HUES48 (cell line): ENCODE results near the gene BABAM2.
A peak's percentile ranks its signal among the peaks of the same experiment; 100 is the strongest.

Experiments
- H3K27ac ChIP-seq: one replicate; pipeline ENCODE4 v1.7.0; 2013; ENCODE audit warnings: low read depth, low read length, inconsistent platforms
- H3K27me3 ChIP-seq: 2 replicates; pipeline ENCODE4 v1.6.1; 2013; ENCODE audit warnings: mild to moderate bottlenecking, low read length; ENCODE audit not compliant: control insufficient read depth, insufficient read depth
- H3K36me3 ChIP-seq: 2 replicates; pipeline ENCODE4 v1.6.1; 2013; ENCODE audit warnings: low read length; ENCODE audit not compliant: control insufficient read depth, insufficient read depth
- H3K4me1 ChIP-seq: 2 replicates; pipeline ENCODE4 v1.6.1; 2013; ENCODE audit warnings: mild to moderate bottlenecking, low read length; ENCODE audit not compliant: control insufficient read depth, insufficient read depth
- H3K4me3 ChIP-seq: 2 replicates; pipeline ENCODE4 v1.5.1; 2013; ENCODE audit warnings: mild to moderate bottlenecking, low read depth, low read length
- H3K9ac ChIP-seq: 2 replicates; pipeline ENCODE4 v1.6.1; 2013; ENCODE audit warnings: mild to moderate bottlenecking, low read depth, low read length, moderate library complexity
- H3K9me3 ChIP-seq: 2 replicates; pipeline ENCODE4 v1.6.1; 2013; ENCODE audit warnings: low read length; ENCODE audit not compliant: control insufficient read depth, insufficient read depth

Gene BABAM2

DNA sequence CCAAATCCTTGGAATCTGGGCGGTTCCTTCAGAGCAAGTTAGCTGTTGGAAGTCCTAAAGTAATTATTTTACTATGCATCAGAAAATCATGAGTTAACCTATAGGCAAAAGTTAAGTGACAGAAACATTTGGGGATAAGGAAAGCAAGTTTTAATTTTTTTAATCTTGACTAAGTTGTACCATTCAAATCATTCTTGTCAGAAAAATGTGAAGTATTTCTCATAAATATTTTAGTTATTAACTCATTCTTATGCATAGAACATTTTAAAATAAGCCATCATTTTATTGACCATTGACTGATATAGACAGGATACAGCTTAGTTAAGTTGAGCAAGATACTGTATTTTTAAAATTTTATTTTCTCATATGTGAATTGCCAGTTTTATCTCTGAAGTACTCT, 403.9 kb downstream of the BABAM2 start:
- H3K36me3 ChIP-seq, result no peaks in the 10 kb centered on the region
- H3K27ac ChIP-seq, result no peak overlapping the region
- H3K9ac ChIP-seq, result no peak overlapping the region
- H3K27me3 ChIP-seq, result no peaks in the 10 kb centered on the region
- no peak overlapping the region for H3K4me3 ChIP-seq
- peaks cover 17% of the 10 kb centered on the region for H3K4me1 ChIP-seq
- no peaks in the 10 kb centered on the region for H3K9me3 ChIP-seq

GRCh38 chr2:28296243-28296642, 405.7 kb downstream of the BABAM2 start:
- Histone ChIP-seq H3K4me1 (peaks cover 17% of the 10 kb centered on the region), H3K9me3 (no peaks in the 10 kb centered on the region), H3K27me3 (no peaks in the 10 kb centered on the region), H3K9ac (no peak overlapping the region), H3K4me3 (no peak overlapping the region), H3K27ac (no peak overlapping the region), H3K36me3 (no peaks in the 10 kb centered on the region)

- H3K36me3 ChIP-seq, result no peaks in the 10 kb centered on the region
- H3K4me3 ChIP-seq, result no peak overlapping the region
- H3K9me3 ChIP-seq, result no peaks in the 10 kb centered on the region
- H3K9ac ChIP-seq, result no peak overlapping the region
- H3K27ac ChIP-seq, result no peak overlapping the region
- H3K4me1 ChIP-seq, result peaks cover 17% of the 10 kb centered on the region
- no peaks in the 10 kb centered on the region for H3K27me3 ChIP-seq
Measured at GRCh38 chr2:28296904-28297303, 406.4 kb downstream of the BABAM2 start.

- Histone ChIP-seq H3K4me3 (no peak overlapping the region), H3K27me3 (no peaks in the 10 kb centered on the region), H3K9me3 (no peaks in the 10 kb centered on the region), H3K4me1 (peaks cover 17% of the 10 kb centered on the region), H3K9ac (no peak overlapping the region), H3K36me3 (no peaks in the 10 kb centered on the region), H3K27ac (no peak overlapping the region)
Measured at GRCh38 chr2:28297531-28297930, 407.0 kb downstream of the BABAM2 start.

DNA sequence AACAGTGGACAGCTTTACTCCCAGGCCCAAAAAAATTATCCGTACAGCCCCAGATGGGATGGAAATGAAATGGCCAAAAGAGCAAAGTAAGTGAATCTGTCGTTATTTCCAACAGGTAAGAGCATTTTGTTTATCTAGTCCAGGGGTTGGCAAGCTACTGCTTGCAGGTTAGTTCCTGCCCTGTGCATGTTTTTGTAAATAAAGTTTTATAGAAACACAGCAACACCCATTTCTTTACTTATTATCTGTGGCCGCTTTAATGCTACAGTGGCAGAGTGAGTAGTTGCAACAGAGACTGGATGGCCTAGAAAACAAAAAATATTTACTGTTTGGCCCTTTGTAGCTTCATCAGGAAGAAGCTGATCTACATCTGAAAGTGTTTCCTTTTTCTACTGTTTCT, 407.9 kb downstream of the BABAM2 start:
- Histone ChIP-seq H3K4me3 (no peak overlapping the region), H3K27me3 (no peaks in the 10 kb centered on the region), H3K27ac (peak overlapping the region; percentile 39)

DNA sequence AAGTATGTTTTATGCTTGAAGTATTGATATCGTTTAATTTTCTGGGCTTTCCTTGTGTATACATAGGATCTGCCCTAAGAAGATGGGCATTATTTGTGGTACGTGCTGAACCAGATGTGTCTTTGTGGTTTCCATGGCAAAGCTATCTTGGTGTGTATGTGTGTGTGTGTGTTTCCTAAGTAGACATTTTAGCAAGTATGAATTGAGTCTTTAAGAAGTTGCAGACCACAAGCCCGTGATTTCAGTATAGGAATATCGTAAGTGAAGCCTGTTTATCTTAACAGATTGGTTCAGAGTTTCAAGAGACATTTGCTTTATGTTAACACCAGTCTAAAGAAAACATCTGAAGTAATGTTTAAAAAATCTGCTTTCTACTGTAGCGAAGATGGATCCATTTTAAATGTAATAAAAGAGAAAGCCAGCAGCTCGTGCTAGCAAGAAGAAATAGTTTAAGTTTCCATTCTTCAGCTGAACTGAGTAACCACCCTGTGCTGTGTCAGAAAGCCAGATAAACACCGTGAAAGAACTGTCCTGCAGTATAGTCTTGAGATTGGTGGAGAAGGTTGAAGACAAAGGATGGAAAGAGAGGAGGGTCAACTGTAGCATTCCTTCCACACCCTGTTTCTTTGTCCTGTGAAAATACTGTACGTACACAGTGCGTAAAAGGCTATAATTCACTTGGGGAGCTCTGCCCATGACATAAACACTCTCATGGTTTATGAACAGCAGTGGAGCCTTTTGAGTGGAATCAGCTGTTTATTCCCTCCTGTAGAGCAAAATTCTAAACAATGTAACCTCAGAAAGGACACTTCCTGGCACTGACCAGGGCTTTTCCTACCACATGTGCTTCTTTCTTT, 410.2 kb downstream of the BABAM2 start:
- Histone ChIP-seq H3K36me3 (no peaks in the 10 kb centered on the region), H3K27ac (no peak overlapping the region), H3K4me1 (peaks cover 17% of the 10 kb centered on the region), H3K27me3 (no peaks in the 10 kb centered on the region), H3K9ac (no peak overlapping the region), H3K9me3 (no peaks in the 10 kb centered on the region), H3K4me3 (no peak overlapping the region)

More for the DNA sequence above, 407.9 kb downstream of the BABAM2 start:
- no peaks in the 10 kb centered on the region for H3K9me3 ChIP-seq
- no peak overlapping the region for H3K9ac ChIP-seq
- H3K4me1 ChIP-seq, result peaks cover 17% of the 10 kb centered on the region
- no peaks in the 10 kb centered on the region for H3K36me3 ChIP-seq

DNA sequence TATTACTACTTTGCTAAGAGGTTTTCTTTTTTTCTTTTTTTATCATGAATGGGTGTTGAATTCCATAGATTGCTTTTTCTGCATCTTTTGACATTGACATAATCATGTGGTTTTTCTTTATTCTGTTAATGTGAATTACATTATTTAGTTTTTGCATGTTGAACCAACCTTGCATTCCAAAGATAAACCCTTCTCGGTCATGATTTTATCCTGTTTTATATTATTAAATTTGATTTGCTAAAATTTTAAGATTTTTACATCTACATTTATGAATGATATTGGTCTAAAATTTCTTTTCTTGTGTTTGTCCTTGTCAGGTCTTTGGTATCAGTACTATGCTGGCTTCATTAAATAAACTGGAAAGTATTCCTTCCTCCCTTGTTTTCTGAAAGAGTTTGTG, 414.7 kb downstream of the BABAM2 start:
- Histone ChIP-seq H3K9me3 (no peaks in the 10 kb centered on the region), H3K27ac (no peak overlapping the region), H3K27me3 (no peaks in the 10 kb centered on the region), H3K4me1 (no peaks in the 10 kb centered on the region), H3K36me3 (no peaks in the 10 kb centered on the region), H3K4me3 (no peak overlapping the region), H3K9ac (no peak overlapping the region)

DNA sequence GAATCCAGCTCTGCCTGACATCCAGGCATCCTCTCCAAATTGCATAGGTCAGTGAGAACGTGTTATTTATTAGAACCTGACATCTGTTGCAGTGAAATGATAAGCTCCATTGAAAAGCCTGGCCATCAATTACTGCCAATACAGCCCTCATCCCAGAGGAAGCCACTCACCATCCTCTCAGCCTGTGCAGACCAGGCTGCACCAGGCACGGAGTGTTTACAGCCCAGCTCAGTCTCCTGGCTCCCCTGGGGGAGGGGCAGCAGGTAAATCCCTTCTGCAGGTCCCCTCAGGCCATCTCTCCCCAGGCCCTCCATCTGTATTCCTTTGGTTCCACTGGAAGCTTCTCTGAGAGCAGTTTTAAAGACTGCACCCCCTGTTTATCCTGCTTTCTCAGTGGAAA, 419.6 kb downstream of the BABAM2 start:
- no peaks in the 10 kb centered on the region for H3K27me3 ChIP-seq
- H3K9ac ChIP-seq, result no peak overlapping the region
- H3K4me1 ChIP-seq, result no peaks in the 10 kb centered on the region
- H3K27ac ChIP-seq, result no peak overlapping the region
- no peaks in the 10 kb centered on the region for H3K36me3 ChIP-seq
- H3K4me3 ChIP-seq, result no peak overlapping the region
- H3K9me3 ChIP-seq, result no peaks in the 10 kb centered on the region

DNA sequence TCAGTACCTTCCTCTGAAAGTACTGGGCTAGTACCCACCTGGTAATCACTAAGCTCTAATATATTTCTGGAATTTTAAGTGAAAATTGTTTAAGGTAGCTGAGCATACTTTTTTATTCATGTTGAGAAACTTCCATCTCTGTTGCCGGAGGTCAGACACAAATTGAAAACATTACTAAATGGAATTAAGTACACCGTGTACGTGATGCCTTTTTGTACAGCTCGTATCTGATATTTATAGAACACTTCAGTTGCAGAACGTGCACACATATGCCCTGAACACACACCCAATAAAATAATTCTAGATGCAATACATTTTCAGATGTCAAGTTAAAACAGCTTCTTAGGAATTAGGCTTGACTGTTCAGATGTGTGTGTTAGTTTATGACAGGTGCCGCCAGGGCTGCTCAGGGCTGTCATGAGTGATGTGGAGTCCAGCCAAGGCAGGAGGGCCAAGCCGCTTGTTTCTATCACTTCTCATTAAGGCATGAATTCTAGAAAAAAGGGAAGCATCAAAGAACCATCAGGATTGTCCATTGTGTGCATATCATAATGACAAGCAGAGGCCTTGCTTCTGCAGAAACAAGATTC, 421.2 kb downstream of the BABAM2 start:
- no peaks in the 10 kb centered on the region for H3K9me3 ChIP-seq
- no peak overlapping the region for H3K4me3 ChIP-seq
- no peaks in the 10 kb centered on the region for H3K4me1 ChIP-seq
- no peaks in the 10 kb centered on the region for H3K36me3 ChIP-seq
- H3K9ac ChIP-seq, result no peak overlapping the region
- H3K27ac ChIP-seq, result no peak overlapping the region
- no peaks in the 10 kb centered on the region for H3K27me3 ChIP-seq

DNA sequence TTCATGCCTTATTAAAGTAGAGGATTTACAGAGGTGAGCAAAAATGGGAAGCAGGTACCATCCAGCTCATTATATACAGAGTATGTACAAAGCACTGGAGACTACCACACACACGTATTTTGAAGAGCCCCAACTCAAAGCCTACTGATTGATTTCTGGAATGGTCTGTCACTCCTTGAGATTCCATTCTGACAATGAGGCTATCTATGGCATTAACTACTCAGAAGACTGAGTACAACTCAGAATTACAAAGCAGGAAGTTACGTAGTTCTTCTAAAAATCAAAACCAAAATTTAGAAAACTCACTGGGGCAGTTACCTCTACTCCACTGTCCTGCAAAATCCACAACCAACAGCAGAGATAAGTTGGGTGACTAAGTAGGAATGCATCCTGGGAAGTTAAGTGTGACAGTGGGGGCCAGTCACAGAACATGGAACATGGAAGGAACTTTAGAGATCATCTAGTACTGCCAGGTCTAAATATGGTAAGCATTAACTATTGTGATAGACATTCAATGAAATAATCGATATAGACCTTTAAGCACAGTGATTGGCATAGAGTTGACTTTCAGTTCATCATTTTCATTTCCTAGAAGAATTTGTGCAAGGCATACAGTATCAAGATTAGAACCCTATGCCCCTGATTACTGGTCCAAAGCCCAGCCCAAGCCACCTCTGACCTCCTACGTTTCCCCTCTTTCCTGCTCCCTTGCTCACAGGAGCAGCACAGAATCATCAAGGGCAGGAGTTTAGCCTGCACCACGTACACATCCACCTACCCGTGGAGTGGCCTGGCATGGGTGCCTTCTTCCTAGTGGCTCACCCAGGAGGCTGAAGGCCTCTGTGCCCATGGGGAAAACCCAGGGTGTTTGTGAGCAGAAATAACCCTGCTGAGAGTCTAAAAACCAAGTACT, 422.0 kb downstream of the BABAM2 start:
- Histone ChIP-seq H3K27me3 (no peaks in the 10 kb centered on the region), H3K9ac (no peak overlapping the region), H3K27ac (no peak overlapping the region), H3K4me1 (no peaks in the 10 kb centered on the region), H3K4me3 (no peak overlapping the region), H3K36me3 (no peaks in the 10 kb centered on the region), H3K9me3 (no peaks in the 10 kb centered on the region)
